Gastroesophageal sphincter (tissue), 3 donors: ENCODE data around the gene TDP1.

Source experiments
- CTCF ChIP-seq, 4 experiments: fragments of 200-600 bp in 2 of 4; fragments of 450-650 bp in 2 of 4; sonication (generic) in 1 of 4; IDR thresholded peaks; one replicate each; pipeline ENCODE4 v1.5.1; 2017 to 2019; ENCODE audit warnings: antibody characterized with exemption in 4 of 4, mild to moderate bottlenecking in 2 of 4, moderate library complexity in 2 of 4
- EP300 ChIP-seq: sonication (generic); formaldehyde crosslinking; IDR thresholded peaks from one replicate; pipeline ENCODE4 v1.6.1; 2017; ENCODE audit warnings: antibody characterized with exemption, mild to moderate bottlenecking
- POLR2A ChIP-seq, 2 donors: fragments of 450-650 bp; IDR thresholded peaks; one replicate each; pipeline ENCODE4 v1.6.1; 2017; ENCODE audit warnings: antibody characterized with exemption in 2 of 2, mild to moderate bottlenecking in 2 of 2, moderate library complexity in 1 of 2

- no peak for TF ChIP-seq CTCF (IDR thresholded peaks at IDR 0.05)
- TF ChIP-seq POLR2A (IDR thresholded peaks at IDR 0.05), result no peak
- no peak for TF ChIP-seq EP300
Observed at GRCh38 chr14:90050271-90050670, 94.5 kb downstream of the TDP1 start.
